Measurements from ENCODE around the gene COA3.
A peak's percentile ranks its signal among the peaks of the same experiment; 100 is the strongest.
"Not testable (repeated sequence)": the region's sequence is repeated elsewhere in the genome, so short reads cannot be mapped to it uniquely, and the experiment has no call there.

COA3 gene

DNA sequence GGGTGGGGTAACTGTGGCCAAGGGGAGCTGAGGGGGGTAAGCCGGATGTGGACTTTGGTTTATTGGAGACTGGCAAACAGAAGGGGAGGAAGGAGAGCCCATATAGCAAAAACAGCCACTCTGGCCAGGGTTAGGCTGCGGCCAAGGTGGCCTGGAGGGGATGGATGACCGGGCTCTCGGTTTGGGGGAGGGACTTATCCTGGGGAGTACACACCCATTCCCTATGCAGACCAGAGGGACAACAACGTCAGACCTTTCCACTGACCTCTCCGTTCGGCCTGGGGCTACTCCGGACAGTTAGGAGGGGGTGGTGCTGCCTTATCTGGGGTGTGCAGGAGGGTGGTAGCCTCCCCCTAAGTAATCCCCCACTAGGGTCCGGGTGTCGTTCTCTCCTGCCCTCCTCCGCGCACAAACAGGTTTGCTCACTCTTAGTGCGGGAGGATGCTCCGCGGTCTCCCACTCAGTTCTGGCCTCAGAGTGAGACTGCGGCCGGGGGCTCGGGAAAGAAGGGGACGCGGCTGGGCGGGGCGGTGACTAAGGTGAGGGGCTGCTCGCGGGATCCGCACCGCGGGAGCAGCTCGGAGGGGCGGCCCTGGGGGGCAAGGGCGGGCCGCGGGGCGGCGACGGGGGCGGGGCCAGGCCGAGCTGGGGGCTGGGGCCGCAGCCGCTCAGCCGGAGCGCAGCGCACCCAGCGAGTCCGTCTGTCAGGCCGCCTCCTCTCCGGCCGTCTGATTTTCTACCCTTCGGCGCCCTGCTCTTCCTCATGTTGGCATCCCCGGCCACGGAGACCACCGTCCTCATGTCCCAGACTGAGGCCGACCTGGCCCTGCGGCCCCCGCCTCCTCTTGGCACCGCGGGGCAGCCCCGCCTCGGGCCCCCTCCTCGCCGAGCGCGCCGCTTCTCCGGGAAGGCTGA lies 18.3 kb downstream of the COA3 start, which contains the start of gene WNK4:
Gene WNK4 (plus strand): TSS at position 675 of the 915 bp plus-strand sequence. CDS start 89 bp downstream, at position 764.
- peaks cover 41% of the 10 kb centered on the region for H3K27me3 ChIP-seq (ENCODE audit: low read depth, low read length)
- H3K27ac ChIP-seq (ENCODE audit: low read length) = no peak within 1 kb of the TSS
- H3K36me3 ChIP-seq (ENCODE audit: control insufficient read depth in 1 of 2, insufficient read depth in 2 of 2, low read length in 2 of 2) = peaks cover 29 to 34% of the 10 kb centered on the region in 2 donors
- H3K9me3 ChIP-seq (ENCODE audit: control insufficient read depth in 1 of 2, low read length in 2 of 2) = no peaks in the 10 kb centered on the region
- peaks cover 0 to 36% of the 10 kb centered on the region in 2 donors for H3K4me1 ChIP-seq (ENCODE audit: control insufficient read depth in 1 of 2, insufficient read depth in 2 of 2, low read length in 2 of 2)
- peak within 1 kb of the TSS; percentile 37 to 53 for H3K4me3 ChIP-seq (ENCODE audit: low read depth in 1 of 2, low read length in 2 of 2)

DNA sequence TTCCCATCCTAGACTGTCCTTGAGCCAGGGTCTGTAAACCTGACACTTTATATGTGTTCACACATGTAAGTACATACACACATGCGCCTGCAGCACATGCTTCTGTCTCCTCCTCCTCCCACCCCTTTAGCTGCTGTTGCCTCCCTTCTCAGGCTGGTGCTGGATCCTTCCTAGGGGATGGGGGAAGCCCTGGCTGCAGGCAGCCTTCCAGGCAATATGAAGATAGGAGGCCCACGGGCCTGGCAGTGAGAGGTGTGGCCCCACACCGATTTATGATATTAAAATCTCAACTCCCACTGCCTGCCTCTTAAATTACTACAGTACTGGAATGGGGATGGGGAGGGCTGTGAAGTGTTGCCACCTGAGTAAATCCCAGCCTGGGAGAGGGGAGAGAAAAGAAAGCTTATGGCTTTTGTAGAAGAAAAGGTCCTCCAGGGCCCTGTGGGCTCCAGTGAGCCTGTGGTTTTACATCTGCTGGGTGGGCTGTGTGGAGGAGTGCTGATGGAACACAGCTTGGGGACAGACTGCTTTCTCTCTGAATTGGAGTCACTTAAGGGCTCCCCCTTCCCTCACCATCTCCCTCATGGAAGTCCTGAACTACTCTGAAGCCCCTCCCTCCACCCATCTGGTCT lies 19.1 kb downstream of the COA3 start:
- Histone ChIP-seq H3K27me3 (ENCODE audit: low read depth, low read length) (peaks cover 34% of the 10 kb centered on the region), H3K9me3 (ENCODE audit: control insufficient read depth in 1 of 2, low read length in 2 of 2) (no peaks in the 10 kb centered on the region), H3K27ac (ENCODE audit: low read length) (no peak overlapping the region), H3K36me3 (ENCODE audit: control insufficient read depth in 1 of 2, insufficient read depth in 2 of 2, low read length in 2 of 2) (peaks cover 29 to 37% of the 10 kb centered on the region in 2 donors), H3K4me3 (ENCODE audit: low read depth in 1 of 2, low read length in 2 of 2) (no peak overlapping the region), H3K4me1 (ENCODE audit: control insufficient read depth in 1 of 2, insufficient read depth in 2 of 2, low read length in 2 of 2) (peaks cover 0 to 30% of the 10 kb centered on the region in 2 donors)

DNA sequence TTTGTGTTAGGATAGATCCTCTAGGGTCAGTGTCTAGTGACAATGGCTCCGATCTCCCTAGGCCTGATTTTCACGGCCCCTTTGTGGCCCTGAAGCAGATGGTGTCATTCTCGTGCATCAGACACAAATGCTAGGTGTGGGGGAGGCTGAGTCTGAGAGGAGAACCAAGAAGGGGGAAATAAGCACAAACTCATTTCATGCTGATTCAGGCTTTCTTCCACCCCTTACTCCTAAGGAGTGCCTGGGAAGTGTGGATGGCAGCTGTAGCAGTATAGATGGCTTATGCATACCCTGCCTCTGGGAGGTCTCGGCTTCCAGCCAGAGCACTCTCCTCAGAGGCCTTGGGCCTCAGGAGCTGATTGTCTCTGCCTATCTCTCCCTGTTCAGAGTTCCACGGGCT lies 19.9 kb downstream of the COA3 start:
- Histone ChIP-seq H3K9me3 (ENCODE audit: control insufficient read depth in 1 of 2, low read length in 2 of 2) (no peaks in the 10 kb centered on the region), H3K27ac (ENCODE audit: low read length) (no peak overlapping the region), H3K4me3 (ENCODE audit: low read depth in 1 of 2, low read length in 2 of 2) (no peak overlapping the region), H3K27me3 (ENCODE audit: low read depth, low read length) (peaks cover 25% of the 10 kb centered on the region), H3K36me3 (ENCODE audit: control insufficient read depth in 1 of 2, insufficient read depth in 2 of 2, low read length in 2 of 2) (peaks cover 29 to 40% of the 10 kb centered on the region in 2 donors), H3K4me1 (ENCODE audit: control insufficient read depth in 1 of 2, insufficient read depth in 2 of 2, low read length in 2 of 2) (peaks cover 4 to 31% of the 10 kb centered on the region in 2 donors)

DNA sequence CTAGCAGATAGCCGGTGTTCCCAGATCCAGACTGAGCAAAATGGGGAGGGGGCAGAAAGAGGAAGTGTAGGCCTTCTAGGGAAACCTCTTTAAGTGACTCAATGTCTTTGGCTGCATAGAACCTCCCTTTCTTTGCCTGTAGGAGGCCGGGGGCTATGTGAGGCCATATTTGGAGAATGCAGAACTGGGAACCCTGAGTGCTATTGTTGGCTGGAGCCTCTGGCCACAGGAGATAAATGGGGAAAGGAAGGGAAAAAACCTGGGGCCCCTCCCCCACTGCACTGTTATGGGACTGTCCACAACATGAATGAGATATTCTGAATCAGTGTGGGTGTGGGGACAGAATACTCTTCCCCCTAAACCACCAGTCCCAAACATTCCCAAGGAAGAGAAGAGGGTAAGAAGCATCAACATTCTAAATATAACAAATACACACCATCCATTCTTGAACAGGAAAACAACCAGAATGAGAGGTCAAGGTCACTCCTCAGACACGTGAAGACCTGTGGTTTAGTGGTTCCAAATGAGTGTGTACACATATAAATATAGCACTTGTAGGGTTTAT lies 22.9 kb downstream of the COA3 start:
- H3K36me3 ChIP-seq (ENCODE audit: control insufficient read depth in 1 of 2, insufficient read depth in 2 of 2, low read length in 2 of 2) = peaks cover 29 to 43% of the 10 kb centered on the region in 2 donors

DNA sequence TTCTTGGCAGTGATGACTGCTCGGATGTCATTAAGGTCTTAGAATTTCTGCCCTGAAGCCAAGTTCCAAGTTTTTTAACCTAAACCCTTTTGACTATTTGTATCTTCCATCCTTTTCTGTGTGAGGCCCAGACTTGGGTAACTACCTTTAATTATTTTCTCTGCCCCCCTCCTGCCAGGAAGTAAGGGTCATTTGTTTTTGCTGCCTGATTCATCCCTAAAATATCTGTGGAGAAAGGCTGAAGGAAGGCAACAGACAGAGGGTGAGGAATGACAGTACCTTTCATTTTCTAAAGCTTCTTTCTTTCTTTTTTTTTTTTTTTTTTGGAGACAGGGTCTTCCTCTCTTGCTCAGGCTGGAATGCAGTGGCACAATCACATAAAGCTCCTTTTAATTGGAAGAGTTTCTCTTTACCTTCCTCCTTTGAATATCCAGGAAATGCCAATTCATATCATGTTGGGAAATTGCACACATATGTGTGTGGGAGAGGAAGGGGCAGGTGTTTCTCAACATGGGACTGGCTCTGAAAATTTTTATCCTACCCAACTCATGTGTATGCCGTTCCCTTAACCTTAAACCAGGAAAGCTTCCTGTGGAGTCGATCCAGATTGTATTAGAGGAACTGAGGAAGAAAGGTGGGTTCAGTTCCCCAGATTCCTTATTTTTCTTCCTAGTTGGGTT lies 24.3 kb downstream of the COA3 start:
- Histone ChIP-seq H3K27me3 (ENCODE audit: low read depth, low read length) (no peaks in the 10 kb centered on the region), H3K36me3 (ENCODE audit: control insufficient read depth in 1 of 2, insufficient read depth in 2 of 2, low read length in 2 of 2) (peaks cover 27 to 36% of the 10 kb centered on the region in 2 donors), H3K27ac (ENCODE audit: low read length) (peak overlapping the region; percentile 87), H3K9me3 (ENCODE audit: control insufficient read depth in 1 of 2, low read length in 2 of 2) (no peaks in the 10 kb centered on the region), H3K4me1 (ENCODE audit: control insufficient read depth in 1 of 2, insufficient read depth in 2 of 2, low read length in 2 of 2) (peaks cover 4 to 10% of the 10 kb centered on the region in 2 donors), H3K4me3 (ENCODE audit: low read depth in 1 of 2, low read length in 2 of 2) (peak overlapping the region; percentile 97 to 98)

More for the DNA sequence above, 22.9 kb downstream of the COA3 start:
- Histone ChIP-seq H3K27ac (ENCODE audit: low read length) (no peak overlapping the region), H3K4me3 (ENCODE audit: low read depth in 1 of 2, low read length in 2 of 2) (no peak overlapping the region), H3K4me1 (ENCODE audit: control insufficient read depth in 1 of 2, insufficient read depth in 2 of 2, low read length in 2 of 2) (peaks cover 4 to 17% of the 10 kb centered on the region in 2 donors), H3K9me3 (ENCODE audit: control insufficient read depth in 1 of 2, low read length in 2 of 2) (no peaks in the 10 kb centered on the region), H3K27me3 (ENCODE audit: low read depth, low read length) (no peaks in the 10 kb centered on the region)

DNA sequence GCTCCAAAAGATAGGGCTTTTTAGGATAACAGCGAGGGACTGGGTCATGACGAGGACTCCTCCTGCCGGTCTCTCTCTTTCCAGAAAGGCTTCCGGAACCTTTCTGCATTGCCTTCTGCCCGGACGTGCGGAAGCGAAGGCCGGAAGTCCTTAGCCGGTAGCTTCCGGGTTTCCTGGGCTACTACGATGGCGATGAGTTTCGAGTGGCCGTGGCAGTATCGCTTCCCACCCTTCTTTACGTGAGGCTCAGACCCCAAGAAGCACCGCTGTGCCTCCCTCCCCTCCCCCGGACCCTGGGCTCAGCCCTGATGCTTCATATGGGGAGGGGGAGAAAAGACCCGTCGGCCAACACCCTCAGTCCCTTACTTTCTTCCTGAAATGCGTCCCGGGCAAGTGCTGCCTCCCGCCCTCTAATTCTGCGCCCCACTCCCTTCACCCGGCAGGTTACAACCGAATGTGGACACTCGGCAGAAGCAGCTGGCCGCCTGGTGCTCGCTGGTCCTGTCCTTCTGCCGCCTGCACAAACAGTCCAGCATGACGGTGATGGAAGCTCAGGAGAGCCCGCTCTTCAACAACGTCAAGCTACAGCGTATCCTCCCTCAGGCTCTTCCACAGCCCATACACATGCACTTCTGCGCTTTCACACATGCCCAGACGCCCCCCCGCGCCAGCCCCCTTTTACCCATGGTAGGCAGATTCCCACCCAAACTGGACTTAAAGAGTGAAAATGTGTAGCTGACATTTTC lies 25.0 kb downstream of the COA3 start, which contains the start of gene VPS25:
Gene VPS25 (plus strand): TSS at position 160 of the 746 bp plus-strand sequence. CDS start 27 bp downstream, at position 187.
- peak within 1 kb of the TSS; percentile 97 to 98 for H3K4me3 ChIP-seq (ENCODE audit: low read depth in 1 of 2, low read length in 2 of 2)
- H3K27me3 ChIP-seq (ENCODE audit: low read depth, low read length) = no peaks in the 10 kb centered on the region
- no peaks in the 10 kb centered on the region for H3K9me3 ChIP-seq (ENCODE audit: control insufficient read depth in 1 of 2, low read length in 2 of 2)
- peaks cover 19 to 28% of the 10 kb centered on the region in 2 donors for H3K36me3 ChIP-seq (ENCODE audit: control insufficient read depth in 1 of 2, insufficient read depth in 2 of 2, low read length in 2 of 2)
- peaks cover 4 to 10% of the 10 kb centered on the region in 2 donors for H3K4me1 ChIP-seq (ENCODE audit: control insufficient read depth in 1 of 2, insufficient read depth in 2 of 2, low read length in 2 of 2)
- peak within 1 kb of the TSS; percentile 87 for H3K27ac ChIP-seq (ENCODE audit: low read length)

DNA sequence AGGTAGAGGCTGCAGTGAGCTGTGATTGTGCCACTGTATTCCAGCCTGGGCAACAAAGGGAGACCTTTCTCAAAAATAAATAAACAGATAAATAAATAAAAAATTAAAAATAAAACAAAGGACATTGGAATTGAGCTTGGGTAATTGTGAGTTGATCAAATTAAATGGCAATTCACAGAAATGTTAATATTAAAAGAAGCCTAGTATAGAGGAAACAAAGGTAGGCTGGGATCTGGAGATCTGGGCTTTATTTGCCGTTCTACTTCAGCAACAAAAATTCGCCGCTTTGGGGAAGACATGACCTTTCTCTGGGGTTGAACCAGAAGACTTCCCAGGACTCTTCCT lies 25.6 kb downstream of the COA3 start:
- H3K4me3 ChIP-seq (ENCODE audit: low read depth in 1 of 2, low read length in 2 of 2) = peak overlapping the region; percentile 97 to 98
- no peaks in the 10 kb centered on the region for H3K9me3 ChIP-seq (ENCODE audit: control insufficient read depth in 1 of 2, low read length in 2 of 2)
- peaks cover 15 to 23% of the 10 kb centered on the region in 2 donors for H3K36me3 ChIP-seq (ENCODE audit: control insufficient read depth in 1 of 2, insufficient read depth in 2 of 2, low read length in 2 of 2)
- H3K27ac ChIP-seq (ENCODE audit: low read length) = peak overlapping the region; percentile 87
- H3K27me3 ChIP-seq (ENCODE audit: low read depth, low read length) = no peaks in the 10 kb centered on the region
- peaks cover 4 to 10% of the 10 kb centered on the region in 2 donors for H3K4me1 ChIP-seq (ENCODE audit: control insufficient read depth in 1 of 2, insufficient read depth in 2 of 2, low read length in 2 of 2)

DNA sequence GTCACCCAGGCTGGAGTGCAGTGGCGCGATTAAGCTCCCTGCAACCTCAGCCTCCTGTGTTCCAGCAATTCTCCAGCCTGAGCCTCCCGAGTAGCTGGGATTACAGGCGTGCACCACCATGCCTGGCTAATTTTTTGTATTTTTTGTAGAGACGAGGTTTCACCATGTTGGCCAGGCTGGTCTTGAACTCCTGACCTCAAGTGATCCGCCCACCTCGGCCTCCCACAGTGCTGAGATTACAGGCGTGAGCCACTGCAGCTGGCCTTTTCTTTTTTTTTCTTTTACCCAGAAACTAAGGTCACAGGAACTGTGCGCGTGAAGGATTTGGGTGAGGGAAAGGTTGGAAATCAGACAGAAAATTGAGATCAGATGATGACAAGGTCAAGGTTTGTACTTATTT lies 28.5 kb downstream of the COA3 start:
- not testable (repeated sequence) for H3K27me3 ChIP-seq (ENCODE audit: low read depth, low read length); H3K9me3 ChIP-seq (ENCODE audit: control insufficient read depth in 1 of 2, low read length in 2 of 2); H3K4me3 ChIP-seq (ENCODE audit: low read depth in 1 of 2, low read length in 2 of 2); H3K36me3 ChIP-seq (ENCODE audit: control insufficient read depth in 1 of 2, insufficient read depth in 2 of 2, low read length in 2 of 2); H3K27ac ChIP-seq (ENCODE audit: low read length)
- peaks cover 4 to 10% of the 10 kb centered on the region in 2 donors for H3K4me1 ChIP-seq (ENCODE audit: control insufficient read depth in 1 of 2, insufficient read depth in 2 of 2, low read length in 2 of 2)

DNA sequence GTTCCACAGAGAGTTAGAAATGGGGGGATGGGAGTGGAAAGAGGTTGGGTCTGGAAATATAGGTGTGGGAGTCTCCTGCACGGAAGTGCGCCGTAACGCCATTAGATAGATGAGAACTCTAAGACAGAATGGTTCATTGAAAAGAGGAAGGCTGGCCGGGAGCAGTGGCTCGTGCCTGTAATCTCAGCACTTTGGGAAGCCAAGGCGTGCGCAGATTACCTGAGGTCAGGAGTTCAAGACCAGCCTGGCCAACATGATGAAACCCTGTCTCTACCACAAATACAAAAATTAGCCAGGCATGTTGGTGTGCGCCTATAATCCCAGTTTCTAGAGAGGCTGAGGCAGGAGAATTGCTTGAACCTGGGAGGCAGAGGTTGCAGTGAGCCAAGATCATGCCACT lies 30.5 kb downstream of the COA3 start:
- not testable (repeated sequence) for H3K36me3 ChIP-seq (ENCODE audit: control insufficient read depth in 1 of 2, insufficient read depth in 2 of 2, low read length in 2 of 2); H3K4me1 ChIP-seq (ENCODE audit: control insufficient read depth in 1 of 2, insufficient read depth in 2 of 2, low read length in 2 of 2); H3K27me3 ChIP-seq (ENCODE audit: low read depth, low read length); H3K4me3 ChIP-seq (ENCODE audit: low read depth in 1 of 2, low read length in 2 of 2); H3K9me3 ChIP-seq (ENCODE audit: control insufficient read depth in 1 of 2, low read length in 2 of 2); H3K27ac ChIP-seq (ENCODE audit: low read length)

DNA sequence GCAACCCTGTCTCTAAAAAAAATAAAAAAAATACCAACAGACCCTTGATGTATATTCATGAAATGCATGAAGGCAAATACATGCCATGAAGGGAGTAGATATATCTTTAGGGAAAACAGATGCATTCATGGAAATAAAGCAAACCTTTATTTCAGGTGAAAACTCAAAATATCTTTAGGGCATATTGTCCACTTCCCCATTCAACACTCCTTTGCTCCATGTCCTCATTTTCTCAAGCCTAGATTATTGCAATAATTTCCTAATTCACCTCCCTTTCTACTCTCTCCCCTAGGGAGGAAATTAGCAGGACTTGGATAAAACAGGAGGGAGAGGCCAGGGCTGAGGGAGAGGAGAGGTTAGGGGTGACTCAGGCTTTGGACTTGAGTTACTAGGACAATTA lies 31.0 kb downstream of the COA3 start:
- H3K4me3 ChIP-seq (ENCODE audit: low read depth in 1 of 2, low read length in 2 of 2) = no peak overlapping the region
- H3K36me3 ChIP-seq (ENCODE audit: control insufficient read depth in 1 of 2, insufficient read depth in 2 of 2, low read length in 2 of 2) = no peaks in the 10 kb centered on the region
- no peaks in the 10 kb centered on the region for H3K27me3 ChIP-seq (ENCODE audit: low read depth, low read length)
- no peaks in the 10 kb centered on the region for H3K9me3 ChIP-seq (ENCODE audit: control insufficient read depth in 1 of 2, low read length in 2 of 2)
- no peaks in the 10 kb centered on the region for H3K4me1 ChIP-seq (ENCODE audit: control insufficient read depth in 1 of 2, insufficient read depth in 2 of 2, low read length in 2 of 2)
- no peak overlapping the region for H3K27ac ChIP-seq (ENCODE audit: low read length)
